Keratinocyte (primary cell): Measurements from ENCODE around the gene COL3A1. TPM values are rescaled to one million over a fixed set of nuclear protein-coding genes. Genes with fewer than 3 reads are reported as not detected.

Experiments used
- DNase-seq: peaks from one replicate; pipeline ENCODE4 v3.0.0-alpha.2; 2011; ENCODE audit warnings: low read depth, missing footprints, low spot score
- FAIRE-seq: peaks from 2 replicates; lab custom pipeline; 2011; peaks lifted over from hg19 to GRCh38; lab: Jason Lieb, UNC
- H2AFZ ChIP-seq: 2 replicates; pipeline ENCODE4 v1.6.0; 2012; ENCODE audit warnings: low read length, control low read depth, inconsistent platforms; ENCODE audit not compliant: control insufficient read depth
- H3K27ac ChIP-seq: 2 replicates; pipeline ENCODE4 v1.5.1; 2011; ENCODE audit warnings: low read length; ENCODE audit not compliant: control insufficient read depth, insufficient read depth
- H3K27me3 ChIP-seq: 3 replicates; pipeline ENCODE4 v1.6.0; 2011; ENCODE audit warnings: low read length; ENCODE audit not compliant: control insufficient read depth, insufficient read depth; ENCODE audit errors: extremely low read depth
- H3K36me3 ChIP-seq, 2 experiments: 2 replicates in 1 of 2; 3 replicates in 1 of 2; pipeline ENCODE4 v1.5.1; 2011; ENCODE audit warnings: low read length in 2 of 2, mild to moderate bottlenecking in 1 of 2; ENCODE audit not compliant: control insufficient read depth in 2 of 2, insufficient read depth in 2 of 2; ENCODE audit errors: extremely low read depth in 1 of 2
- H3K4me1 ChIP-seq: 3 replicates; pipeline ENCODE4 v1.5.1; 2011; ENCODE audit warnings: low read length; ENCODE audit not compliant: control insufficient read depth, insufficient read depth; ENCODE audit errors: extremely low read depth
- H3K4me2 ChIP-seq: 3 replicates; pipeline ENCODE4 v1.6.0; 2011; ENCODE audit warnings: low read depth, low read length; ENCODE audit not compliant: control insufficient read depth, insufficient read depth; ENCODE audit errors: extremely low read depth
- H3K4me3 ChIP-seq, 3 experiments: fragments of 200-600 bp in 1 of 3; sonication (generic) in 1 of 3; 2 replicates in 2 of 3; 3 replicates in 1 of 3; pipeline ENCODE4 v1.5.1; 2011 to 2016; ENCODE audit warnings: low read length in 3 of 3, mild to moderate bottlenecking in 3 of 3, control low read depth in 2 of 3, inconsistent platforms in 1 of 3, low read depth in 1 of 3, mixed read lengths in 1 of 3, mixed run types in 1 of 3, moderate library complexity in 1 of 3; ENCODE audit not compliant: control insufficient read depth in 2 of 3, insufficient read depth in 2 of 3; ENCODE audit errors: extremely low read depth in 1 of 3
- H3K79me2 ChIP-seq: 2 replicates; pipeline ENCODE4 v1.6.0; 2012; ENCODE audit warnings: low read length; ENCODE audit not compliant: control insufficient read depth, insufficient read depth
- H3K9ac ChIP-seq: 3 replicates; pipeline ENCODE4 v1.6.0; 2011; ENCODE audit warnings: low read length; ENCODE audit not compliant: control insufficient read depth, insufficient read depth; ENCODE audit errors: extremely low read depth
- H3K9me1 ChIP-seq: 3 replicates; pipeline ENCODE4 v1.6.0; 2011; ENCODE audit warnings: low read length; ENCODE audit not compliant: control insufficient read depth, insufficient read depth; ENCODE audit errors: extremely low read depth
- H3K9me3 ChIP-seq: 2 replicates; pipeline ENCODE4 v1.5.1; 2012; ENCODE audit warnings: low read depth, low read length; ENCODE audit not compliant: control insufficient read depth
- H4K20me1 ChIP-seq: 3 replicates; pipeline ENCODE4 v1.6.0; 2011; ENCODE audit warnings: low read length; ENCODE audit not compliant: control insufficient read depth, insufficient read depth; ENCODE audit errors: extremely low read depth
- EZH2 ChIP-seq: IDR thresholded peaks from one replicate; pipeline ENCODE4 v1.6.1; 2012; ENCODE audit warnings: inconsistent platforms, mild to moderate bottlenecking, low read length, moderate library complexity
- dilution Hi-C: fragments of 300-500 bp; cut with MboI; formaldehyde crosslinking; loops from one replicate; pipeline ENCODE4 v1.7.0; 2020; ENCODE audit warnings: low sequenced_read_pairs; ENCODE audit not compliant: extremely low pct_ligation_motif_present
- polyA plus RNA-seq, 5 experiments: library from polyadenylated mRNA; depleted of rRNA in 3 of 5; stranded (reverse) in 3 of 5; stranded (forward) in 1 of 5; unstranded in 1 of 5; fragments of >200 nt; gene quantifications; 1 replicate in 1 of 5; 2 replicates in 3 of 5; 3 replicates in 1 of 5; pipeline versions ENCODE4 v1.2.1 to v1.2.3, GENCODE V29; 2011 to 2012; ENCODE audit warnings: missing spikeins in 2 of 5, low read depth in 1 of 5, low replicate concordance in 1 of 5
- TF ChIP-seq, protein P1 (sequence below), 3 experiments: IDR thresholded peaks in 1 of 3; conservative IDR thresholded peaks in 1 of 3; optimal IDR thresholded peaks in 1 of 3; 2 replicates in 2 of 3; 3 replicates in 1 of 3; pipeline versions ENCODE3 to v1.5.1; 2011; ENCODE audit warnings: low read length in 3 of 3, mild to moderate bottlenecking in 3 of 3, moderate library complexity in 2 of 3, control low read depth in 1 of 3, inconsistent platforms in 1 of 3; ENCODE audit not compliant: insufficient read depth in 2 of 3; ENCODE audit errors: extremely low read depth in 1 of 3

The COL3A1 gene
- polyA plus RNA-seq, 1 donor (not counting 4 experiments of a cell fraction or from before 2014, with no cell fraction given) = 0.01 TPM

DNA sequence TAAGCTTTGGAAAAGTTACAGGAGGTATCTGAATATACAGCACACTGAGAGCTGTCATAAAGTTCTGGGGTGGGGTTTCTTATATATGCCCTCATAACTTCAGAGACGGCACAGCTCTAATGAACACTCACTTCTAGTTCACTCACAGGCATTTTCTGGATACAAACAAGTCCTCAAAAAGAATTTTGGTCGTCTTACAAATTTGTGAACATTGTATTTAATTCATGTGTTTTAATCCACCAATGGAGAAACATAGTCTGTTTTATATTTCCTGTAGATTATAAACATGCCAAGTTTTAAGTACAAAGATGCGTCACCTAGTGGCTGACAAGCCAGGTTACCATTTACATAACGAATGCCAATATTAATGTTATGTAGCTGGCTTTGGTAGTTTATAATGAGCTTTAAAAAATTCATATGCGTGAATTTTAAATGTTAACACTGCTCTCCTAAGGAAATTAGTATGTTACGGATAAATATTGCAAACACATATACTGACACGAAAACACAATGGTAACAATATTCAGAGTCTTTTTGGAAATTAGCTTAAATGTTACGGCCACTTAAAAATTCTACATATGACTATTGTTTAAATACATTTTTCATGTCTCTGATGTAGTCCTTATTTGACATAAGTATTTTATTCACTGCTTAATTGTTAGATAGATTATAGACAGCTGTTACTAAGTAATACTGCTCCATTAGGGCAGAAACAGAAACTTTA, 2.5 kb downstream of the COL3A1 start:
- FAIRE-seq (no peak), DNase-seq (no peak)
- no peak overlapping the region for H3K4me3 ChIP-seq
- no peaks in the 10 kb centered on the region for H4K20me1 ChIP-seq
- no peak overlapping the region for H3K27ac ChIP-seq
- no peak overlapping the region for H3K9ac ChIP-seq
- H3K27me3 ChIP-seq = no peaks in the 10 kb centered on the region
- peak overlapping the region; percentile 33 for H2AFZ ChIP-seq
- H3K79me2 ChIP-seq = no peaks in the 10 kb centered on the region
- no peak overlapping the region for H3K4me2 ChIP-seq
- H3K4me1 ChIP-seq = no peaks in the 10 kb centered on the region
- H3K9me3 ChIP-seq = no peaks in the 10 kb centered on the region
- dilution Hi-C loops = loop anchor here (25.0 kb wide), 1 partner anchor 439 kb away; no protein-coding TSS in a partner anchor
- no peaks in the 10 kb centered on the region for H3K9me1 ChIP-seq
- no peaks in the 10 kb centered on the region for H3K36me3 ChIP-seq
- no peak for TF ChIP-seq EZH2
- TF ChIP-seq, protein P1, sequence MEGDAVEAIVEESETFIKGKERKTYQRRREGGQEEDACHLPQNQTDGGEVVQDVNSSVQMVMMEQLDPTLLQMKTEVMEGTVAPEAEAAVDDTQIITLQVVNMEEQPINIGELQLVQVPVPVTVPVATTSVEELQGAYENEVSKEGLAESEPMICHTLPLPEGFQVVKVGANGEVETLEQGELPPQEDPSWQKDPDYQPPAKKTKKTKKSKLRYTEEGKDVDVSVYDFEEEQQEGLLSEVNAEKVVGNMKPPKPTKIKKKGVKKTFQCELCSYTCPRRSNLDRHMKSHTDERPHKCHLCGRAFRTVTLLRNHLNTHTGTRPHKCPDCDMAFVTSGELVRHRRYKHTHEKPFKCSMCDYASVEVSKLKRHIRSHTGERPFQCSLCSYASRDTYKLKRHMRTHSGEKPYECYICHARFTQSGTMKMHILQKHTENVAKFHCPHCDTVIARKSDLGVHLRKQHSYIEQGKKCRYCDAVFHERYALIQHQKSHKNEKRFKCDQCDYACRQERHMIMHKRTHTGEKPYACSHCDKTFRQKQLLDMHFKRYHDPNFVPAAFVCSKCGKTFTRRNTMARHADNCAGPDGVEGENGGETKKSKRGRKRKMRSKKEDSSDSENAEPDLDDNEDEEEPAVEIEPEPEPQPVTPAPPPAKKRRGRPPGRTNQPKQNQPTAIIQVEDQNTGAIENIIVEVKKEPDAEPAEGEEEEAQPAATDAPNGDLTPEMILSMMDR (optimal IDR thresholded peaks at IDR 0.05 in 1 of 3, IDR thresholded peaks at IDR 0.05 in 1 of 3, conservative IDR thresholded peaks at IDR 0.05 in 1 of 3; ENCODE audit: extremely low read depth in 1 of 3, insufficient read depth in 2 of 3, low read length in 3 of 3) = peak in 2 of 3 experiments; percentile 42 to 54

DNA sequence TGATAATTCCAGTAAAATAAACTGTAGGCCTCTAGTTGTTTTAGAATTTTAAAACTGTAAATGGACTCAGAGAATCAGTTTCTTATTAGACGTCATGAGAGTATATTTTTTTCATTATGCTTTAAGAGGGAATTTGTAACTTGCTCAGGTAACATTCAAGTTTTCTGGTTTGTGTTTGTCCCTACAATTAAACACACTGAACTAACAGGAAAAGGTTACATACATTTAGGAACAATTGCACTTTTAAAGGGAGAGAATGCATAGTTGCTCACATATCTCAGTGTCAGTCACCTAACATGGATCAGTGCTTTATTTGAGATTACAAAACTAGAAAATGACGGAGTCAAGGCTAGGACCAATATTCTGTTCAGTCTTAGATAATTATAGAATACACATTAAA, 3.1 kb downstream of the COL3A1 start:
- Histone ChIP-seq H3K9ac (no peak overlapping the region), H3K9me1 (no peaks in the 10 kb centered on the region), H4K20me1 (no peaks in the 10 kb centered on the region), H3K4me3 (no peak overlapping the region), H3K4me2 (no peak overlapping the region), H3K36me3 (no peaks in the 10 kb centered on the region), H3K27me3 (no peaks in the 10 kb centered on the region), H3K4me1 (no peaks in the 10 kb centered on the region), H3K27ac (no peak overlapping the region), H3K9me3 (no peaks in the 10 kb centered on the region), H2AFZ (no peak overlapping the region), H3K79me2 (no peaks in the 10 kb centered on the region)
- FAIRE-seq (no peak), DNase-seq (no peak)
- dilution Hi-C loops = loop anchor here (25.0 kb wide), 1 partner anchor 440 kb away; no protein-coding TSS in a partner anchor
- TF ChIP-seq EZH2 = no peak
- TF ChIP-seq, protein P1 (optimal IDR thresholded peaks at IDR 0.05 in 1 of 3, IDR thresholded peaks at IDR 0.05 in 1 of 3, conservative IDR thresholded peaks at IDR 0.05 in 1 of 3; ENCODE audit: extremely low read depth in 1 of 3, insufficient read depth in 2 of 3, low read length in 3 of 3) = no peak
